ENCODE measurements around the gene MSH3.

DNA sequence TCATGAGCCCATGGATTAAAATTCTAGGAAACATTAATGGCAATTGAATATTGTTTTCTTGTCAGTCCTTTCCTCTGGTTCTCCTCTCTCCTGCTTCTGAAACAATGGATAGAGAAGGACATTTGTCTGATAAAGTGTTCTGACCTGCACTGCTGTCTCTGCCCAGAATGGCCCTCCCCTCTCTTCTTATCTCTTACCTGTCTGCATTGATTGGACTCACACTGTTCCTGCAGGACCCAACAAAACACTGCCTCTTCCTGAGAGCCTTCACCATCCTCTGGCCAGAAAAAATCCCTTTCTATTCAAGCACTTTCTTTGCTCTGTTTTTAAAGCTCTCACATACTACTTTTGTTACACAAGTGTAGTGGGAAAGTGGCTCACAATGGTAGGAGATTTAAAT, 144.2 kb downstream of the MSH3 start:
- TF ChIP-seq YY1 (IDR thresholded peaks at IDR 0.05; ENCODE audit: low read depth), result no peak
- TF ChIP-seq, protein P1, sequence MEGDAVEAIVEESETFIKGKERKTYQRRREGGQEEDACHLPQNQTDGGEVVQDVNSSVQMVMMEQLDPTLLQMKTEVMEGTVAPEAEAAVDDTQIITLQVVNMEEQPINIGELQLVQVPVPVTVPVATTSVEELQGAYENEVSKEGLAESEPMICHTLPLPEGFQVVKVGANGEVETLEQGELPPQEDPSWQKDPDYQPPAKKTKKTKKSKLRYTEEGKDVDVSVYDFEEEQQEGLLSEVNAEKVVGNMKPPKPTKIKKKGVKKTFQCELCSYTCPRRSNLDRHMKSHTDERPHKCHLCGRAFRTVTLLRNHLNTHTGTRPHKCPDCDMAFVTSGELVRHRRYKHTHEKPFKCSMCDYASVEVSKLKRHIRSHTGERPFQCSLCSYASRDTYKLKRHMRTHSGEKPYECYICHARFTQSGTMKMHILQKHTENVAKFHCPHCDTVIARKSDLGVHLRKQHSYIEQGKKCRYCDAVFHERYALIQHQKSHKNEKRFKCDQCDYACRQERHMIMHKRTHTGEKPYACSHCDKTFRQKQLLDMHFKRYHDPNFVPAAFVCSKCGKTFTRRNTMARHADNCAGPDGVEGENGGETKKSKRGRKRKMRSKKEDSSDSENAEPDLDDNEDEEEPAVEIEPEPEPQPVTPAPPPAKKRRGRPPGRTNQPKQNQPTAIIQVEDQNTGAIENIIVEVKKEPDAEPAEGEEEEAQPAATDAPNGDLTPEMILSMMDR (IDR thresholded peaks at IDR 0.05), result no peak
- TF ChIP-seq, protein P2, sequence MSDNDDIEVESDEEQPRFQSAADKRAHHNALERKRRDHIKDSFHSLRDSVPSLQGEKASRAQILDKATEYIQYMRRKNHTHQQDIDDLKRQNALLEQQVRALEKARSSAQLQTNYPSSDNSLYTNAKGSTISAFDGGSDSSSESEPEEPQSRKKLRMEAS (IDR thresholded peaks at IDR 0.05; ENCODE audit: low read depth), result no peak
- TF ChIP-seq POLR2AphosphoS5 (IDR thresholded peaks at IDR 0.05; ENCODE audit: low read depth, low read length), result no peak
- TF ChIP-seq EP300 (IDR thresholded peaks at IDR 0.05; ENCODE audit: borderline replicate concordance in 1 of 2, low read depth in 1 of 2, low read length in 1 of 2), result no peak
- no peak for TF ChIP-seq GATA2 (CRISPR knock-in tag; IDR thresholded peaks at IDR 0.05)
- TF ChIP-seq TAF1 (IDR thresholded peaks at IDR 0.05; ENCODE audit: borderline replicate concordance, low read depth, low read length), result no peak
- no peak for TF ChIP-seq NRF1 (IDR thresholded peaks at IDR 0.05; ENCODE audit: low read depth, low read length)
- TF ChIP-seq EZH2phosphoT487 (IDR thresholded peaks at IDR 0.05; ENCODE audit: borderline replicate concordance, low read depth), result no peak
- TF ChIP-seq, protein P3, sequence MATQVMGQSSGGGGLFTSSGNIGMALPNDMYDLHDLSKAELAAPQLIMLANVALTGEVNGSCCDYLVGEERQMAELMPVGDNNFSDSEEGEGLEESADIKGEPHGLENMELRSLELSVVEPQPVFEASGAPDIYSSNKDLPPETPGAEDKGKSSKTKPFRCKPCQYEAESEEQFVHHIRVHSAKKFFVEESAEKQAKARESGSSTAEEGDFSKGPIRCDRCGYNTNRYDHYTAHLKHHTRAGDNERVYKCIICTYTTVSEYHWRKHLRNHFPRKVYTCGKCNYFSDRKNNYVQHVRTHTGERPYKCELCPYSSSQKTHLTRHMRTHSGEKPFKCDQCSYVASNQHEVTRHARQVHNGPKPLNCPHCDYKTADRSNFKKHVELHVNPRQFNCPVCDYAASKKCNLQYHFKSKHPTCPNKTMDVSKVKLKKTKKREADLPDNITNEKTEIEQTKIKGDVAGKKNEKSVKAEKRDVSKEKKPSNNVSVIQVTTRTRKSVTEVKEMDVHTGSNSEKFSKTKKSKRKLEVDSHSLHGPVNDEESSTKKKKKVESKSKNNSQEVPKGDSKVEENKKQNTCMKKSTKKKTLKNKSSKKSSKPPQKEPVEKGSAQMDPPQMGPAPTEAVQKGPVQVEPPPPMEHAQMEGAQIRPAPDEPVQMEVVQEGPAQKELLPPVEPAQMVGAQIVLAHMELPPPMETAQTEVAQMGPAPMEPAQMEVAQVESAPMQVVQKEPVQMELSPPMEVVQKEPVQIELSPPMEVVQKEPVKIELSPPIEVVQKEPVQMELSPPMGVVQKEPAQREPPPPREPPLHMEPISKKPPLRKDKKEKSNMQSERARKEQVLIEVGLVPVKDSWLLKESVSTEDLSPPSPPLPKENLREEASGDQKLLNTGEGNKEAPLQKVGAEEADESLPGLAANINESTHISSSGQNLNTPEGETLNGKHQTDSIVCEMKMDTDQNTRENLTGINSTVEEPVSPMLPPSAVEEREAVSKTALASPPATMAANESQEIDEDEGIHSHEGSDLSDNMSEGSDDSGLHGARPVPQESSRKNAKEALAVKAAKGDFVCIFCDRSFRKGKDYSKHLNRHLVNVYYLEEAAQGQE (IDR thresholded peaks at IDR 0.05; ENCODE audit: low read depth, low read length), result no peak
